Endometrial microvascular endothelial cells (primary cell): ENCODE data around the gene MAS1L. TPM values are rescaled to one million over a fixed set of nuclear protein-coding genes. Genes with fewer than 3 reads are reported as not detected.
"Not testable (repeated sequence)": the region's sequence is repeated elsewhere in the genome, so short reads cannot be mapped to it uniquely, and the experiment has no call there.

Source experiments
- in situ Hi-C: cut with HindIII; loops from 2 replicates; pipeline ENCODE4 v1.10.0; 2017; ENCODE audit warnings: low sequenced_read_pairs, low pct_unique_long_range_greater_than_20kb; ENCODE audit errors: inconsistent ontology term
- total RNA-seq: library from RNA; depleted of rRNA; stranded (reverse); fragments of >200 nt; gene quantifications from one replicate; pipeline ENCODE4 v1.2.3, GENCODE V29; 2015; ENCODE audit errors: inconsistent ontology term

Gene MAS1L
- total RNA-seq, 1 donor from 2014 or later = not detected

DNA sequence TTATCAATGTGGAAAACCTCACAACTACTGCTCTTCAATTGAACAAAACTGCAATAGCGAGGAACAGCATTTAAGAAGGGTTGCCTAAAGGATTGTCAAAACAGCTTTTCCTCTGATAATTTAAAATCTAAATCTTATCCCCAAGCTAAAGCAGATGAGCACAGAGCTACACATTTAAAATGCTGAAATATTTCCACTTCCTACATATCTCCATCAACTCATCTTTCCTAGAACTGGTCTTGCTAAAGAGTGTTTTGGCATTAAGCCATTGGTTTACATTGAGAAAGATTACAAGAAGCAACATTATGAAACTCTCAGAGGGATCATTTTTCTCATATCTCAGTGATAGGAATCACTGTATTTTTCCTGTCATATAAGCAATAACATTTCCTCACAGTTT is 45.0 kb downstream of the MAS1L start:
- in situ Hi-C loops = no loop called here

DNA sequence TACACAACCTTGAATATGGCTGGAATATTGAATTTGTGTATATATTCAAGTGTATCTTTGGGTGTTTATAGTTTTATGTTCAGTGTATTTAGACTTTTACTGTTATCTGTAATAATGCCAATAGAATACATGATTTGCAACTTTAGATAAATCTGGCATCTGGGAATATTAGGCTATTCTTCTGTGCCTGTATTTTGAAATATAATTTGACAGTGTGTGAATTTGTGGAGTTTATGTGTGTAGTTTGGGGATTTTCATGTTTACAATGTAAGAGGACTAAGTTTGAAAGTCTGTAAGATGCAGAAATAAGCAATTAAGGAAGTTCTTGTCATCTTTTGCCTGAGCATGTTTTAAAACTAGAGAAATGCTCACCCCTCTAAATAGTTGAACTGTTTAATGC is 48.8 kb downstream of the MAS1L start, which contains the start of gene OR10C1:
OR10C1 (plus strand) TSS at position 301 of the 400 bp plus-strand sequence. CDS start 710 bp downstream, outside the sequence.
- in situ Hi-C loops = no loop called here

DNA sequence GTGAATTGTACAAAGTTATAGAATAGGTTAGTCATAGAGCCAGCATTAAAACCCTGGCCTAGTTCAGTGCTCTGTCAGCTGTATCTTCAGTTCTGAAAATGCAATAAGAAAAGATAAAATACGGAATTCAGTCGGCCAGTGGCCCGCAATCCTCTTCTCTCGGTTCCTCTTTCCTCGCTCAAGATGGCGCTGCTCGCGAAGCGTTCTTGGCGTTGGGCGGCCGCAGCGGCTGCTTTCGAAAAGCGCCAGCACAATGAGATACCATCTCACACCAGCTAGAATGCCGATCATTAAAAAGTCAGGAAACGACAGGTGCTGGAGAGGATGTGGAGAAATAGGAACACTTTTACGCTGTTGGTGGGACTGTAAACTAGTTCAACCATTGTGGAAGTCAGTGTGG is 51.0 kb downstream of the MAS1L start:
- in situ Hi-C loops = not testable (repeated sequence)

Other genes with a start within 250 kb of the MAS1L start
- not detected for gene OR14J1, start 186.3 kb downstream of the MAS1L start, total RNA-seq
- not detected for gene OR5V1, start 119.1 kb downstream of the MAS1L start, total RNA-seq
- gene OR12D3, start 112.7 kb downstream of the MAS1L start, total RNA-seq = not detected
- gene OR12D2, start 92.3 kb downstream of the MAS1L start, total RNA-seq = not detected
- not detected for gene OR12D1, start 73.0 kb downstream of the MAS1L start, total RNA-seq
- gene OR10C1, start 48.6 kb downstream of the MAS1L start, total RNA-seq = not detected
- not detected for gene OR11A1, start 30.9 kb downstream of the MAS1L start, total RNA-seq
- not detected for gene OR2H1, start 30.8 kb downstream of the MAS1L start, total RNA-seq
- gene UBD, start 71.8 kb upstream of the MAS1L start, total RNA-seq = 0.56 TPM
- gene OR2H2, start 97.2 kb upstream of the MAS1L start, total RNA-seq = not detected
- gene GABBR1, start 145.2 kb upstream of the MAS1L start, total RNA-seq = 6.7 TPM
- gene MOG, start 169.1 kb upstream of the MAS1L start, total RNA-seq = not detected
- gene ZFP57, start 193.2 kb upstream of the MAS1L start, total RNA-seq = 2.5 TPM
- gene HLA-F, start 235.5 kb upstream of the MAS1L start, total RNA-seq = 13.4 TPM